ENCODE data around the gene PLCB4.

DNA sequence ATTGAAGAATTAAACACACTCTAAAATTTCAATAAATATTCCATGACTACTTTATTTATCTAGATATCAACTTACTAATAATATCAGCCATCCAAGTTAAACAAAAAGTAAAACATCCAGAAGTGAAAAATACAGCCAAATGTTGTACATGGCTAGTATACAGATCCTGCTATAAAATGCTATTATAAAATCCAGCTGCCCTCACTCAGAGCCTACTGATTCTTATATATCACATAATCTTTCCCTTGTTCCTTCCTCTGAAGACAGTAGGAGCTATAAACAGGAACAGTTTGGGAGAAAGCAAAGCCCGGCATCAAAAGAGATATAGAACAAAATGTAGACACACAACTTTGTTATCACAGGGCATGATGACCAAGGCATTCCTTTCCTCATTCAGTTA lies 212.9 kb downstream of the PLCB4 start:
- TF ChIP-seq, protein P1, sequence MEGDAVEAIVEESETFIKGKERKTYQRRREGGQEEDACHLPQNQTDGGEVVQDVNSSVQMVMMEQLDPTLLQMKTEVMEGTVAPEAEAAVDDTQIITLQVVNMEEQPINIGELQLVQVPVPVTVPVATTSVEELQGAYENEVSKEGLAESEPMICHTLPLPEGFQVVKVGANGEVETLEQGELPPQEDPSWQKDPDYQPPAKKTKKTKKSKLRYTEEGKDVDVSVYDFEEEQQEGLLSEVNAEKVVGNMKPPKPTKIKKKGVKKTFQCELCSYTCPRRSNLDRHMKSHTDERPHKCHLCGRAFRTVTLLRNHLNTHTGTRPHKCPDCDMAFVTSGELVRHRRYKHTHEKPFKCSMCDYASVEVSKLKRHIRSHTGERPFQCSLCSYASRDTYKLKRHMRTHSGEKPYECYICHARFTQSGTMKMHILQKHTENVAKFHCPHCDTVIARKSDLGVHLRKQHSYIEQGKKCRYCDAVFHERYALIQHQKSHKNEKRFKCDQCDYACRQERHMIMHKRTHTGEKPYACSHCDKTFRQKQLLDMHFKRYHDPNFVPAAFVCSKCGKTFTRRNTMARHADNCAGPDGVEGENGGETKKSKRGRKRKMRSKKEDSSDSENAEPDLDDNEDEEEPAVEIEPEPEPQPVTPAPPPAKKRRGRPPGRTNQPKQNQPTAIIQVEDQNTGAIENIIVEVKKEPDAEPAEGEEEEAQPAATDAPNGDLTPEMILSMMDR (IDR thresholded peaks at IDR 0.05) = no peak
- no peak for TF ChIP-seq EZH2 (IDR thresholded peaks at IDR 0.05)
